ENCODE measurements around the gene IL17RA. TPM values are rescaled to one million over a fixed set of nuclear protein-coding genes. Genes with fewer than 3 reads are reported as not detected.

IL17RA gene
- polyA plus RNA-seq, 1 donor (not counting 4 experiments of a cell fraction or from before 2014, with no cell fraction given): 6.0 TPM

DNA sequence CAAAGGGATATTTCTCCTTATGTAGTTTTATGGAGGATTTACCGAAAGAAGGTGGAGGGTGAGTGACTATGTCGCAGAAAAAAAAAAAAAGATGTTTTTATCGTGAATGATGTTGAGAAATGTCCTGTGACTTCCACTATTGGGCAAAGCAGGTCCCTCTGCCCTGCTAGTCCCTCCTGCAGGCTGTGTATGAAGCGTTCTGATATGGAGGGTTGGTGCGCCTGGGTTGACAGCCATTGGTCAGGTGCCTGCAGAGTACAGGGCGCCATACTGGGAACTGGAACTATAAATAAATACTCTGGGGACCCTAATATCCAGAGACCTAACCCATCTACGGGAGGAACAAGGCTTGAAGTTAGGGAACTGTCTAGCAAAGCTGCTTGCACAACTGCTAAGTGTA is 1.5 kb downstream of the IL17RA start:
- no peaks in the 10 kb centered on the region for H3K36me3 ChIP-seq (ENCODE audit: control insufficient read depth in 2 of 2, extremely low read depth in 1 of 2, insufficient read depth in 2 of 2, low read length in 2 of 2)
- H3K9me1 ChIP-seq (ENCODE audit: control insufficient read depth, extremely low read depth, insufficient read depth, low read length): no peaks in the 10 kb centered on the region
- peak overlapping the region in 2 of 3 experiments; percentile 82 to 97 for H3K4me3 ChIP-seq (ENCODE audit: control insufficient read depth in 2 of 3, extremely low read depth in 1 of 3, insufficient read depth in 2 of 3, low read depth in 1 of 3, low read length in 3 of 3)
- no peaks in the 10 kb centered on the region for H3K4me1 ChIP-seq (ENCODE audit: control insufficient read depth, extremely low read depth, insufficient read depth, low read length)
- H3K9me3 ChIP-seq (ENCODE audit: control insufficient read depth, low read depth, low read length): no peaks in the 10 kb centered on the region
- no peak overlapping the region for H3K27ac ChIP-seq (ENCODE audit: control insufficient read depth, insufficient read depth, low read length)
- dilution Hi-C loops (cut with MboI; ENCODE audit: extremely low pct_ligation_motif_present, low sequenced_read_pairs): no loop called here
- no peak overlapping the region for H3K9ac ChIP-seq (ENCODE audit: control insufficient read depth, extremely low read depth, insufficient read depth, low read length)
- H4K20me1 ChIP-seq (ENCODE audit: control insufficient read depth, extremely low read depth, insufficient read depth, low read length): no peaks in the 10 kb centered on the region
- DNase-seq (ENCODE audit: low read depth, low spot score) (no peak), FAIRE-seq (no peak)
- no peak for TF ChIP-seq EZH2 (IDR thresholded peaks at IDR 0.05; ENCODE audit: low read length)
- TF ChIP-seq, protein P1, sequence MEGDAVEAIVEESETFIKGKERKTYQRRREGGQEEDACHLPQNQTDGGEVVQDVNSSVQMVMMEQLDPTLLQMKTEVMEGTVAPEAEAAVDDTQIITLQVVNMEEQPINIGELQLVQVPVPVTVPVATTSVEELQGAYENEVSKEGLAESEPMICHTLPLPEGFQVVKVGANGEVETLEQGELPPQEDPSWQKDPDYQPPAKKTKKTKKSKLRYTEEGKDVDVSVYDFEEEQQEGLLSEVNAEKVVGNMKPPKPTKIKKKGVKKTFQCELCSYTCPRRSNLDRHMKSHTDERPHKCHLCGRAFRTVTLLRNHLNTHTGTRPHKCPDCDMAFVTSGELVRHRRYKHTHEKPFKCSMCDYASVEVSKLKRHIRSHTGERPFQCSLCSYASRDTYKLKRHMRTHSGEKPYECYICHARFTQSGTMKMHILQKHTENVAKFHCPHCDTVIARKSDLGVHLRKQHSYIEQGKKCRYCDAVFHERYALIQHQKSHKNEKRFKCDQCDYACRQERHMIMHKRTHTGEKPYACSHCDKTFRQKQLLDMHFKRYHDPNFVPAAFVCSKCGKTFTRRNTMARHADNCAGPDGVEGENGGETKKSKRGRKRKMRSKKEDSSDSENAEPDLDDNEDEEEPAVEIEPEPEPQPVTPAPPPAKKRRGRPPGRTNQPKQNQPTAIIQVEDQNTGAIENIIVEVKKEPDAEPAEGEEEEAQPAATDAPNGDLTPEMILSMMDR (optimal IDR thresholded peaks at IDR 0.05 in 1 of 3, IDR thresholded peaks at IDR 0.05 in 1 of 3, conservative IDR thresholded peaks at IDR 0.05 in 1 of 3; ENCODE audit: extremely low read depth in 1 of 3, insufficient read depth in 2 of 3, low read length in 3 of 3): no peak
- H3K4me2 ChIP-seq (ENCODE audit: control insufficient read depth, extremely low read depth, insufficient read depth, low read depth, low read length): peak overlapping the region; percentile 74
- no peaks in the 10 kb centered on the region for H3K27me3 ChIP-seq (ENCODE audit: control insufficient read depth, extremely low read depth, insufficient read depth, low read length)
- peaks cover 41% of the 10 kb centered on the region for H3K79me2 ChIP-seq (ENCODE audit: control insufficient read depth, insufficient read depth, low read length)
- H2AFZ ChIP-seq (ENCODE audit: control insufficient read depth, low read length): no peak overlapping the region

DNA sequence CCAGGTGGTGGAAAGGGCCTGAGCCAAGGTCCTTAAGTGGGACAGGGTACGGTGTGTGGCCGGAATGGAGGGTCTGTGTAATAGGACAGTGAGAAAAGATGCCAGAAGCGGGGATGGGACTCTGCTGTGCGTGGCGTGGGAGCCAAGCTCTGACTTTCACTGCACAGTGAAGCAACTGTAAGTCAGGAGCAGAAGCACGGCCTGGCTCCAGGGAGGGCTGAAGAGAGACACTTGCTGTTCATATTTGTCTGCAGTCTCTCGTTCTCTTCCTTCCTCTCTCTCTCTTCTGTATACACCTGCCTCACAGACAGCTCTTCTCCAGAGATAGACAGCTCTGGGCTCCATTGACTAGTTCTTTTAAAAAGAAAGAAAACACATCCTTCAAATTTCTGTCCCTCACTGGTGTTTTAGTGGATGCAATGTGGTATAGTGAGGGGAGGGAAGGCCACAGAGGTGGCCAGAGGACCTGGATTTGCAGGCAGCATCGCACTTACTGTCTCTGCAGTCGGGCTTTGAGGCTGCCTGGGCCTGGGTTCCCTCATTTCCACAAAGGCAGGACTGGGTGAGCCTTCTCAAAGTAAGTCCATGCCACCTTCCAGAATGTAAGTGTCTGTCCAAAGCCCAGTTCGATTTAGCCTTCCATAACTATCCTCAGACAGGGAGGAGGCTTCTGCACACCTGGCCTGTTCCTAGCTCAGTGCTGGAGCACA is 2.1 kb downstream of the IL17RA start:
- DNase-seq (ENCODE audit: low read depth, low spot score) (no peak), FAIRE-seq (no peak)
- Histone ChIP-seq H3K27ac (ENCODE audit: control insufficient read depth, insufficient read depth, low read length) (no peak overlapping the region), H4K20me1 (ENCODE audit: control insufficient read depth, extremely low read depth, insufficient read depth, low read length) (no peaks in the 10 kb centered on the region), H3K4me1 (ENCODE audit: control insufficient read depth, extremely low read depth, insufficient read depth, low read length) (no peaks in the 10 kb centered on the region), H3K79me2 (ENCODE audit: control insufficient read depth, insufficient read depth, low read length) (peaks cover 41% of the 10 kb centered on the region), H3K9me1 (ENCODE audit: control insufficient read depth, extremely low read depth, insufficient read depth, low read length) (no peaks in the 10 kb centered on the region), H3K9me3 (ENCODE audit: control insufficient read depth, low read depth, low read length) (no peaks in the 10 kb centered on the region), H3K36me3 (ENCODE audit: control insufficient read depth in 2 of 2, extremely low read depth in 1 of 2, insufficient read depth in 2 of 2, low read length in 2 of 2) (no peaks in the 10 kb centered on the region), H2AFZ (ENCODE audit: control insufficient read depth, low read length) (no peak overlapping the region), H3K4me3 (ENCODE audit: control insufficient read depth in 2 of 3, extremely low read depth in 1 of 3, insufficient read depth in 2 of 3, low read depth in 1 of 3, low read length in 3 of 3) (no peak overlapping the region), H3K9ac (ENCODE audit: control insufficient read depth, extremely low read depth, insufficient read depth, low read length) (no peak overlapping the region), H3K27me3 (ENCODE audit: control insufficient read depth, extremely low read depth, insufficient read depth, low read length) (no peaks in the 10 kb centered on the region), H3K4me2 (ENCODE audit: control insufficient read depth, extremely low read depth, insufficient read depth, low read depth, low read length) (no peak overlapping the region)
- TF ChIP-seq EZH2 (IDR thresholded peaks at IDR 0.05; ENCODE audit: low read length): no peak
- TF ChIP-seq, protein P1 (optimal IDR thresholded peaks at IDR 0.05 in 1 of 3, IDR thresholded peaks at IDR 0.05 in 1 of 3, conservative IDR thresholded peaks at IDR 0.05 in 1 of 3; ENCODE audit: extremely low read depth in 1 of 3, insufficient read depth in 2 of 3, low read length in 3 of 3): no peak
- dilution Hi-C loops (cut with MboI; ENCODE audit: extremely low pct_ligation_motif_present, low sequenced_read_pairs): no loop called here

Data from keratinocyte (primary cell).